G401.6 (cell line): ENCODE results near the gene FAM149A.

Source experiments
- FAIRE-seq: peaks from 2 replicates; lab custom pipeline; 2012; peaks lifted over from hg19 to GRCh38; lab: Jason Lieb, UNC

FAM149A gene

DNA sequence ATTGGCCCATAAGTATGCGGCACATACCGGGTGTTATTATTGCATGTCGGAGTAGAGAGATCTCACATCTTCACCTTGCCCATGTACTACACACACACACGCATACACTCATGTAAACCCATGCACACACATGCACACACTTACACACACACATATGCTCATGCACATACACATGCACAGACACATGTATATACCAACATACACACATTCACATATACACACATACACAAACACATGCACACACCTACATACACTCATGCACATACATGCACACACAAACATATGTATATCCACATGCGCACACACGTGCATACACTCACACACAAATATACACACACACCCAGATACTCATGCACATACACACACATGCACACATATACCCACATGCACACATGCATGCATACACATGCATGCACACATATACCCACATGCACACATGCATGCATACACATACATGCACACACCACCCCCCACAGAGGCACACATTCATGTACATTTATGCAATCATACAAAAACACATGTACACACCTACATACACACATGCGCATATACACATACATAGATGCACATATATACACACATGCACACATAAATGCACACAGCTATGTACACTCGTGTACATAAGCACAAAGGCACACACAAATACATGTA, 98.1 kb downstream of the FAM149A start:
- FAIRE-seq = no peak

DNA sequence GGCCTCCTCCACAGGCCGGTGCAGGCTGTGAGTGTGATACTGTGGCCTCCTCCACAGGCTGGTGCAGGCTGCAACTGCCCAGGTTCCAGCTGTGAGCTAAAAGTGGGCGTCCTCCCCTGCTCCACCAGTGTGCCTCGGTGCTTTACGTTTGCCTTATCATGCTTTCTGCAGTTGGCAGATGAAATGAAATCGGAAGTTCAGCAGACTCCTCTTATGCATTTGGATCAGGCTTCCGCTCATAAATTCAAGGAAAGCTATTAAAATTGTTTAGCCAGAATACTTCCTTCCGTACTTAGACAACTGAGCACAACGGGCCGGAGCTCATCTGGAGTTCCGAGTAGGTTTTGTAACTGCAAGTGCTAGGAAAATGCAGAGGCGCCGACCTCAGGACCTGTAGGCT, 98.9 kb downstream of the FAM149A start:
- FAIRE-seq = no peak

DNA sequence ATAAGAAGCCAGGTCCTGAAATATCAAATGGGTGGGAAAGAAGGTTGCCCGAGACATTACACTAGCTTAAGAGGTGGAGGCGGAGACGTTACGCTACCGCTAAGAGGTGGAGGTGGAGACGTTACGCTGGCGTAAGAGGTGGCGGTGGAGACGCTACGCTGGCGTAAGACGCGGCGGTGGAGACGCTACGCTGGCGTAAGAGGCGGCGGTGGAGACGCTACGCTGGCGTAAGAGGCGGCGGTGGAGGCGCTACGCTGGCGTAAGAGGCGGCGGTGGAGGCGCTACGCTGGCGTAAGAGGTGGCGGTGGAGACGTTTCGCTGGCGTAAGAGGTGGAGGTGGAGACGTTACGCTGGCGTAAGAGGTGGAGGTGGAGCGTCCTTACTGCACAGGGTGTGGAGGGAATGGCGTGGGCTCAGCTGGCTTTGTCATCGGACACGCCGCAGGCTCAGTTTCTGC, 99.6 kb downstream of the FAM149A start:
- FAIRE-seq = peak; percentile 94

DNA sequence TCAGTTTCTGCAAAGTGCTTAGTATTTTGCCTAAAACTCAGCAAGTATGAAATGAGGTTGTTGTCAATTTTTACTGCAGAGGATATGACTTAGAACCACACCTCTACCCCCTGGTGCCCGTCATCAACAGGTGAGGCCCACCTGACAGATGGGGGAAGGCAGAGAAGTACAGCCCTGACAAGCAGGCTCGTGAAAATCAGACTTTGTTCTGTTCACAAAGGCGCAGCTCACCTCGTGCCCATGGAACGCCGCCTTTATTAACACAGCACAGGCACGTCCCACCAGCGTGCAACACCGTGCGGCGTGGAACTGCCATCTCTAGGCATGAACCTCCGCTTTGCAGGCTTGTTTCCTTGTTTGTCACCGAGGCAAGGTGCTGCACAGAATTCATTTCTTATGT, 100.2 kb downstream of the FAM149A start:
- FAIRE-seq = no peak

- no peak for FAIRE-seq
These were observed 100.7 kb downstream of the FAM149A start for GRCh38 chr4:186205156-186205555.

DNA sequence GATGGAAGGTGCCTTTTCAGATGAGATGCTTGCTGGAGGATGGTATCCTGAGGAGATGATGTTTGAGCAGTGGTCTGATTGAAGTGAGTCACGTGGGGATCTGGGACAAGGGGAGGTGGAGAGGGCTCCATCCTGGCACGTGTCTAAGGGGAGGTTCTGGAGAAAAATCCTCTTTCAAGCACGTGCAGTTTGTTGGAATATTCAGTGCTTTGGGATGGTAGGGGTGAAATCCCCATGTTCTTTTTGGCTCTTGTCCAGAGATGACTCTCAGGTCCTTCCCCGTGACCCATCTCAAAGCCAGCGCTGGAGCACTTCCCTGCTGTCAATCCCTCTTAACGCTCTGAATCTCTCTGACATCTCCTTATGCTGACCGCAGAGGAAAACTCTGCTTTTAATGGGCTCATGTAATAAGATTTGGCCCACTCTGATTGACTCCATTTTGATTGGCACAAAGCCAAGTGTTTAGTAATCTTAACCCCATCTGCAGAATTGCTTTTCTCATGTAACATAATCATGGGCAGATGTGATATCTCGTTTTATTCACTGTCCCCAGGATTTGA, 112.0 kb downstream of the FAM149A start:
- FAIRE-seq = no peak

- no peak for FAIRE-seq
These were observed 113.3 kb downstream of the FAM149A start for GRCh38 chr4:186217733-186218293.

GRCh38 chr4:186221624-186222023, 117.1 kb downstream of the FAM149A start:
- FAIRE-seq = no peak
